AG09319 (cell line): ENCODE measurements around the gene GGACT.

Experiments used
- DNase-seq: peaks from one replicate; pipeline ENCODE4 v3.0.0-alpha.2; 2010; ENCODE audit warnings: low read depth; ENCODE audit errors: extremely low read depth
- TF ChIP-seq, protein P1 (sequence below): IDR thresholded peaks from 2 replicates; pipeline ENCODE4 v1.5.1; 2011; ENCODE audit warnings: low read depth, mild to moderate bottlenecking, inconsistent platforms, low read length, moderate library complexity

The GGACT gene

DNA sequence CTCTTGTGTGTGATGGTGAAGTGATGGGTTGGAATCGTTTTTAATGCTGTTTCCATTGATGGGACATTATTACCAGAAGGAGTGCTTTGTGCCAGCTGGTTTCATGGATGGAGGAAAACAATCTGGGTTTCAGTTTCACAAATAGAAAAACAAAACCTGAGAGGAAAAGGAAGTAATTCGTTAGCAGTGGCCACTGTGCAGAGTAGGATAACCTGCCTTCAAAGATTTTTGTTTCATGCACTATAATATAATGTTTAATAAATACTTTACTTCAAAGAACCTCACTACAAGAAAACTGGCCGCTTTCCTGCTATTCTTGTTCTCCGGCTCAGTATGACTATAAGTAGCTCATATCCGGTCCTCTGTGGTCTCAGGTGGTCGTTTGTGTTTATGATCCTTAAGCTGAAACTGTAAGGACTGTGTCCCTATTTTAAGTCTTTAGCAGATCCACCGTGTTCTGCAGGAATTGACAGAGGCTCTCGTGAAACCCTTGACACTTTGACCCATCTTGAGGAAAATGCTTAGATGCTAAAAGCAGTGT lies 104.7 kb downstream of the GGACT start:
- TF ChIP-seq, protein P1, sequence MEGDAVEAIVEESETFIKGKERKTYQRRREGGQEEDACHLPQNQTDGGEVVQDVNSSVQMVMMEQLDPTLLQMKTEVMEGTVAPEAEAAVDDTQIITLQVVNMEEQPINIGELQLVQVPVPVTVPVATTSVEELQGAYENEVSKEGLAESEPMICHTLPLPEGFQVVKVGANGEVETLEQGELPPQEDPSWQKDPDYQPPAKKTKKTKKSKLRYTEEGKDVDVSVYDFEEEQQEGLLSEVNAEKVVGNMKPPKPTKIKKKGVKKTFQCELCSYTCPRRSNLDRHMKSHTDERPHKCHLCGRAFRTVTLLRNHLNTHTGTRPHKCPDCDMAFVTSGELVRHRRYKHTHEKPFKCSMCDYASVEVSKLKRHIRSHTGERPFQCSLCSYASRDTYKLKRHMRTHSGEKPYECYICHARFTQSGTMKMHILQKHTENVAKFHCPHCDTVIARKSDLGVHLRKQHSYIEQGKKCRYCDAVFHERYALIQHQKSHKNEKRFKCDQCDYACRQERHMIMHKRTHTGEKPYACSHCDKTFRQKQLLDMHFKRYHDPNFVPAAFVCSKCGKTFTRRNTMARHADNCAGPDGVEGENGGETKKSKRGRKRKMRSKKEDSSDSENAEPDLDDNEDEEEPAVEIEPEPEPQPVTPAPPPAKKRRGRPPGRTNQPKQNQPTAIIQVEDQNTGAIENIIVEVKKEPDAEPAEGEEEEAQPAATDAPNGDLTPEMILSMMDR, result no peak
- no peak for DNase-seq

DNA sequence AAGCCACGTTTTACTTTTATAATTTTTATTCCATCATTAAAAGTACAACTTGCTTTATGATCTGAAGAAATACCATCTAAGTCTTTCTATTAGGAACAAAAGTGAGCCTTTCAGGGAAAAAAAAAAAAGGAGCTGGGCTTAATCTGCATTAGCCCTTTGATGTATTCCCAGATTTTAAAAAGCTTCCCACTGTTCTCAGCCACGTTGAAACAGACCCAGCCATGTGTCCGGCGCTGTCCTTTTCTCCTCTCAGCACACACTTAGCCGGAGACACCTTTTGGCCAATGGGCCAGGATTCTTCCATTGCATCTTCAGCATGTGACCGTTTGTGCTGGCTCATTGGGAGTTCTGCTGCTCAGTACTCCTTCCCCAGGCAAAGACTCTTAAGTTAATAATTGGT lies 105.5 kb downstream of the GGACT start:
- DNase-seq, result no peak
- TF ChIP-seq, protein P1, result no peak

DNA sequence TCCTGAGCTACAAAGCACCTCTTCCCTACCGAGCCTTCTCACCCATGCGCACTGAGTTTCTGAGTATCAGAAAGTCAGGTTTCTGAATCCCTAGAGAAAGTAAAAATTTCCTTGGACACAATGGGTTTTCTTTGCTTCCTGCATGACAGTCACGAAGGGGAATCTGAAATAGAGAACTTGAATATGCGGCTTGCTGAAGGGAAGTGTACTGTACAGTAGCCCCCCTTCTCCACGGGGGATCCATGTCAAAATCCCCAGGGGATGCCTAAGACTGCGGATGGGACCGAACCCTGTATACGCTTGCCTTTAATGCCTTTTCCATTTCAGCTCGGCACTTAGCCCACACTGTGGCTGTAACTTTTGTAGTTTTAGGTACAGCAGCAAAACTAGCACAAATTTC lies 107.9 kb downstream of the GGACT start:
- DNase-seq, result no peak
- TF ChIP-seq, protein P1, result no peak
